Cardiac fibroblast (primary cell): ENCODE measurements around the gene MARCOL.
"Not testable (repeated sequence)": the region's sequence is repeated elsewhere in the genome, so short reads cannot be mapped to it uniquely, and the experiment has no call there.

Source experiments
- DNase-seq, 2 donors: peaks; one replicate each; pipeline versions ENCODE4 v3.0.0 to v3.0.0-alpha.2; 2010; ENCODE audit warnings: low read depth in 2 of 2
- H3K4me3 ChIP-seq, 2 donors: replicated peaks in 1 of 2; 1 replicate in 1 of 2; 2 replicates in 1 of 2; pipeline ENCODE4 v1.5.1; 2011; ENCODE audit warnings: low read depth in 2 of 2, low read length in 2 of 2, mild to moderate bottlenecking in 2 of 2, moderate library complexity in 1 of 2
- TF ChIP-seq, protein P1 (sequence below): IDR thresholded peaks from one replicate; pipeline ENCODE4 v1.5.1; 2011; ENCODE audit warnings: low read depth, mild to moderate bottlenecking, low read length, inconsistent platforms

The MARCOL gene

DNA sequence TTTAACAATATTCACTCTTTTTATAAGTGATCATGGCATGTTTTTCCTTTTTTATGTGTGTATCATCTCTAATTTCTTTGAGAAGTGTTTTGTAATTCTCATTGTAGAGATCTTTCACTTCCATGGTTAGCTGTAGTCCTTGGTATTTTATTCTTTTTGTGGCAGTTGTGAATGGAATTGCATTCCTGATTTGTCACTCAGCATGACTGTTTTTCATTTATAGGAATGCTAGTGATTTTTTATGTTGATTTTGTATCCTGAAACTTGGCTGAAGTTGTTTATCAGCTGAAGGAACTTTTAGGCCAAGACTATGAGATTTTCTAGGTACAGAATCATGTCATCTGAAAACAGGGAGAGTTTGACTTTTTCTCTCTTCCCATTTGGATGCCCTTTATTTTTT is 17.1 kb downstream of the MARCOL start:
- no peak for DNase-seq
- H3K4me3 ChIP-seq: no peak overlapping the region
- TF ChIP-seq, protein P1, sequence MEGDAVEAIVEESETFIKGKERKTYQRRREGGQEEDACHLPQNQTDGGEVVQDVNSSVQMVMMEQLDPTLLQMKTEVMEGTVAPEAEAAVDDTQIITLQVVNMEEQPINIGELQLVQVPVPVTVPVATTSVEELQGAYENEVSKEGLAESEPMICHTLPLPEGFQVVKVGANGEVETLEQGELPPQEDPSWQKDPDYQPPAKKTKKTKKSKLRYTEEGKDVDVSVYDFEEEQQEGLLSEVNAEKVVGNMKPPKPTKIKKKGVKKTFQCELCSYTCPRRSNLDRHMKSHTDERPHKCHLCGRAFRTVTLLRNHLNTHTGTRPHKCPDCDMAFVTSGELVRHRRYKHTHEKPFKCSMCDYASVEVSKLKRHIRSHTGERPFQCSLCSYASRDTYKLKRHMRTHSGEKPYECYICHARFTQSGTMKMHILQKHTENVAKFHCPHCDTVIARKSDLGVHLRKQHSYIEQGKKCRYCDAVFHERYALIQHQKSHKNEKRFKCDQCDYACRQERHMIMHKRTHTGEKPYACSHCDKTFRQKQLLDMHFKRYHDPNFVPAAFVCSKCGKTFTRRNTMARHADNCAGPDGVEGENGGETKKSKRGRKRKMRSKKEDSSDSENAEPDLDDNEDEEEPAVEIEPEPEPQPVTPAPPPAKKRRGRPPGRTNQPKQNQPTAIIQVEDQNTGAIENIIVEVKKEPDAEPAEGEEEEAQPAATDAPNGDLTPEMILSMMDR: no peak

DNA sequence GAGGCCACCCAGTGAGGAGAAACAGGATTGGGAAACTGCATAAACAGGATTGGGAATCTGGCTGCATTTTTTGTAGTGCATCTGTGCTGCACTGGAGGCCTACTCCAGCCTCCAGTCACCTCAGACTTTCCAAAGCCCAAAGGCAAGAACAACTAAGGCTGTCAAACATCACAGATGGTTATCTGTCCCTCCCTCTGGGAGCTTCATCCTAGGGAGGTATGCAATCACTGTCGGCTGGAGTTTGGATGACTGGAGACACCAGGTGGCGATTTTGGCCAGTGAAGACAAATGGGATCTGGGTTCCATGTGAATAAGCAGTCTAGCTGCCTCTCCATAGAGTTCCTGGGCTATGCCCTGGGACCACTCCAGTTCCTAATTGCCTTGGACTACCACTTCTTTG is 21.0 kb downstream of the MARCOL start:
- H3K4me3 ChIP-seq: no peak overlapping the region
- no peak for DNase-seq
- TF ChIP-seq, protein P1: no peak

DNA sequence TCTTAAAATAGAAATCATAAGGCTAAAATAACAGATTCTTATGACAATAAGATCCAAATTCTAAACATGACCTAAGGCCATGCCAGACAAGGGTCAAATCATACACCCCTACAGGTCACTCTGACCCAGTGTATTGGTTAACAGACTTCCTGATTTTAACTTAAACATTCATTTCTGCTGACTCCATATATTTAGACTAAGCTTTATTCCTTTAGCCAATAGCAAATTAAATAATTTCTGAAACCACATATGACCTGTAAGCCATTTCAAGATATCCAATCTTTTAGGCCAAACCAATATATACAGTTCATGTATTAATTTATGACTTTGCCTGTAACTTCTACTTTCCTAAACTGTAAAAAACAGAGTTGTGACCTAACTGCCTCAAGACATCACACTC is 22.9 kb downstream of the MARCOL start:
- H3K4me3 ChIP-seq: no peak overlapping the region

DNA sequence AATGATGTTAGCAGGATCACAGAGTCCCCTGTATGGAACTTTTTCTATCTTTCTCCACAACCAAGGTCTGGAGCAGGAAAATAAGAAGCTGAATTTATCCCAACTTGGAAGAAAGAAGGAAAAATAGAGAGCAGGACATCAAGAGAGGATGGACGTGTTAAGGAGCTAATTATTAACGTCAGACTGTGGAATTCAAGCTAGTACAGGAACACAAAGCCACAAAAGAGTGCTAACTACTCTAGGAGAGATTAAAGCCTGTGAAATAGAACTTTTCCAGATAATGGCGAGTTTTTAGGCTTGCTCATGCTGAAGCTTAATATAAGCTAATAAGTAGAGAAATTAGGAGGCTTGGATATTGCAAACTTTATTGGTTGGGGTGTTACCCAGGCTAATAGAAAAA is 29.6 kb downstream of the MARCOL start:
- no peak for DNase-seq
- no peak overlapping the region for H3K4me3 ChIP-seq
- TF ChIP-seq, protein P1: no peak

More for the DNA sequence above, 22.9 kb downstream of the MARCOL start:
- TF ChIP-seq, protein P1: no peak
- DNase-seq: no peak

DNA sequence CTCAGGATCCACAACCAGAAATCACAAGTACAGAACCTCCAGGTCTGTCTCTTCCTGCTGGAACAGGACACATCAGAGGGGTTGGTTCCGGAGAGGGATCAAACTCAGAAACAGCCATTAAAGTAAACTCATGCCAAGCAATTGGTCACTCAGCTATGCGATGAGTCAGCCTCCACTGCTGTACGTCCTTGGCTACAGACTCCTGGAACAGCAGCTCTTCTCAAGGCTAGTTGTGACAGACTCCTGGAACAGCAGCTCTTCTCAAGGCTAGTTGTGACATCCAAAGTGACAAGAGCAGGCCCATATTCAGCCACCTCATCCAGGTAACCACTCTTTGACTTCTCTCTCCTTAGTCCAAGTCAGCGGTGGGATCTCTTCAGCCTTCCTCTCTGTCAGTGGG is 30.2 kb downstream of the MARCOL start, which contains the start of gene SPINK13:
TSS of gene SPINK13 (plus strand) at position 229 of the 400 bp plus-strand sequence. CDS start 1,279 bp downstream, outside the sequence.
- peak; percentile 54 to 74 for DNase-seq
- no peak within 1 kb of the TSS for H3K4me3 ChIP-seq

DNA sequence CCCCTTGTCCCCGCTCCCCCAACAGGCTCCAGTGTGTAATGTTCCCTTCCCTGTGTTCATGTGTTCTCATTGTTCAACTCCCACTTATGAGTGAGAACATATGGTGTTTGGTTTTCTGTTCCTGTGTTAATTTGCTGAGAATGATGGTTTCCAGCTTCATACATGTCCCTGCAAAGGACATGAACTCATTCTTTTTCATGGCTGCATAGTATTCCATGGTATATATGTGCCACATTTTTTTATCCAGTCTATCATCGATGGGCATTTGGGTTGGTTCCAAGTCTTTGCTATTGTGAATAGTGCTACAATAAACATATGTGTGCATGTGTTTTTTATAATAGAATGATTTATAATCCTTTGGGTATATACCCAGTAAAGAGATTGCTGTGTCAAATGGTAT is 36.8 kb downstream of the MARCOL start:
- not testable (repeated sequence) for DNase-seq, H3K4me3 ChIP-seq

More for the DNA sequence above, 30.2 kb downstream of the MARCOL start, which contains the start of gene SPINK13:
- TF ChIP-seq, protein P1: no peak

DNA sequence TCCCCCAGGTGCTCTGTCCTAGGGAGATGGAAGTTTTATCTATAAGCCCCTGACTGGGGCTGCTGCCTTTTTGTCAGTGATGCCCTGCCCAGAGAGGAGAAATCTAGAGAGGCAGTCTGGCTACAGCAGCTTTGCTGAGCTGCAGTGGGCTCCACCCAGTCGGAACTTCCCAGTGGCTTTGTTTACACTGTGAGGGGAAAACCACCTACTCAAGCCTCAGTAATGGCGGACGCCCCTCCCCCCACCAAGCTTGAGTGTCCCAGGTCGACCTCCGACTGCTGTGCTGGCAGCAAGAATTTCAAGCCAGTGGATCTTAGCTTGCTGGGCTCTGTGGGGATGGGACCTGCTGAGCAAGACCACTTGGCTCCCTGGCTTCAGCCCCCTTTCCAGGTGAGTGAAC is 42.6 kb downstream of the MARCOL start:
- H3K4me3 ChIP-seq, DNase-seq: not testable (repeated sequence)

DNA sequence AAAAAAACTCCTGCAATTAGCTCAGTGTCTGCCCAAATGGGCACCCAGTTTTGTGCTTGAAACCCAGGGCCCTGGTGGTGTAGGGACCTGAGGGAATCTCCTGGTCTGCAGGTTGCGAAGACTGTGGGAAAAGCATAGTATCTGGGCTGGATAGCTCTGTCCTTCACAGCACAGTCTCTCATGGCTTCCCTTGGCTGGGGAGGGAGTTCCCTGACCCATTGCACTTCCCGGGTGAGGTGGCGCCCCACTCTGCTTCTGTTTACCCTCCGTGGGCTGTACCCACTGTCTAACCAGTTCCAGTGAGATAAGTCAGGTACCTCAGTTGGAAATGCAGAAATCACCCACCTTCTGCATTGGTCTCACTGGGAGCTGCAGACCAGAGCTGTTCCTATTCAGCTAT is 43.0 kb downstream of the MARCOL start:
- not testable (repeated sequence) for DNase-seq, H3K4me3 ChIP-seq
